ENCODE data around the gene DUSP7.

DUSP7 gene

GRCh38 chr3:52067046-52067445, 10.7 kb upstream of the DUSP7 start:
- no peak for DNase-seq

DNA sequence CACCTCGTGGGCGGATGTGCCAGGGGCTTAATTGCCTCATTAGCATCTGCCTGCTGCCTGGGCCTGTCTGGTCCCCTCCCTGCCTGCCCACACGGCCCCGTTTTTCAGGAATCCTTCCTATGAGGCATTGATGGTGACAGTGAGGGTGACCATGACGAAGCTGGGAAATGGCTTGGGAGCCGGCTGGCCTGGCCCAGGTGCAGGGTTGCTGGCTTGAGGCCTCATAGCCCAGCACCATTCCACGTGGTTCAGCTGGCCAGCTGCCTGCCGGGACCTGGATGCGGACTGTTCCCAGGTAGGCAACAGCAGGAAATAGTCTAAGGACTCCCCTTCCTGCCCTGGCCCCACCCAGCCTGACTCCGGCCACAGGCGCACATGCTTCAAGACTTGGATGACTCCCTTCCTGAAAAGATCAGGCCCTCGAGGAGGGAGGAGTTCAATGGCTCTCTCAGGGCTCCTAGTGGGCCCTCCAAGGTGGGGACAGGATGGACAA, 8.9 kb upstream of the DUSP7 start:
- no peak for DNase-seq

- DNase-seq, result no peak
These were observed 8.2 kb upstream of the DUSP7 start for GRCh38 chr3:52064561-52064960.

- DNase-seq, result no peak
These were observed 6.8 kb upstream of the DUSP7 start for GRCh38 chr3:52063026-52063723.

- DNase-seq, result no peak
These were observed 6.1 kb upstream of the DUSP7 start for GRCh38 chr3:52062505-52062904.

- DNase-seq, result no peak
These were observed 4.9 kb upstream of the DUSP7 start for GRCh38 chr3:52061121-52061910.

DNA sequence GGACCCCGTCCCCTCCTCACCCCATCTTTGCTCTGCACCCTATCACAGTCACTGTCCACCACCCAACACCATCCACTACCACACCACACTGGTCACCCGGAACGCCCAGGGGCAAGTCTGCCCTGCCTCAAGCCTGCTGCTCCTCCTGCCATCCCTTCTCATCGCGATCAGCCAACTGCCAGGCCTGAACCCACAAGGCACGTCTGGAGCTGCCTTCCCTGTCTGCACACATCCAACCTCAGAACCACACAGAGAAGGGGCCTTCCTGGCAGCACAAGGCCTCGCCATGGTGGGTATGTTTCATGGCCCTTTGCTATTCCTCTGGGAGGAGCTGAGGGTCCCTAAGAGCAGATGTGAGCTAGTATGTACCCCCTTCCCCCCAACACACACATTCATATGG, 3.4 kb upstream of the DUSP7 start:
- no peak for DNase-seq

- DNase-seq, result no peak
These were observed 1.6 kb upstream of the DUSP7 start for GRCh38 chr3:52057812-52058495.

GRCh38 chr3:52056968-52057811, 819 bp upstream of the DUSP7 start:
- DNase-seq, result peak; percentile 100

DNA sequence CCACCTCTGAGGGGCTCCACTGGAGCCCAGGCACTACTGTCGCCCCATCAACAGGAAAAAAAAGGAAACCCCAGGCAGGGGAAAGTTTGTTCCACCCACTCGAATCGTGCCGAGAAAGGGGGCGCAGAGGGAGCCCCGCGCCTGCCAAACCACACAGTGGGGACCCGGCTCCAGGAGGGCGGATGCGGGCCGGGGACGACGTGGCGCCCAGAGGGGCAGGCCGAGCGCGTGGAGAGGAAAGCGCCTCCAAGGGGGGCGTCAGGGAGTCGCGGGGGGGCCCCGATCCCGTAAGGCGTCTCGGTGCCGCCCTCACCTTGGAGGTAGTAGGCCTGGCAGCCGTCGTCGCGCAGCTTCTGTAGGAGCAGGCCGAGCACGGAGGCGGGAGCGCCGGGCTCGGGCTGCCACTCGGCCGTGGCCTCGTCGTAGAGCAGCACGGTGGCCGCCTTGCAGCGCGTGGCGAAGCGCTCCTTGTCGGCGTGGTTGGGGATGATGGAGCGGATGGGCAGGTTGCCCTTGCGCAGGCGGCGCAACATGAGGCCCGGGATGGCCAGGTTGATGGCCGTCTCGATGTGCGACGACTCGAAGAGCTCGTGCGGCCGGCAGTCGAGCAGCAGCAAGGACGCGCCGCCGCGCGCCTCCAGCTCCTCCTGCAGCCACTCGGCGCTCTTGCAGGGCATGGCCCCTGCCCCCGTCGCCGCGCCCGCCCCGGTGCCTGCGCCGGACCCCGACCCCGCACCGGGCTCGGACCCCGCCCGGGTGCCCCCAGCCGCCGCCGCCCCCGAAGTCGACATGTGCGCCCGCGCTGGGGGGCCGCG, 627 bp downstream of the DUSP7 start:
- DNase-seq, result no peak

DNA sequence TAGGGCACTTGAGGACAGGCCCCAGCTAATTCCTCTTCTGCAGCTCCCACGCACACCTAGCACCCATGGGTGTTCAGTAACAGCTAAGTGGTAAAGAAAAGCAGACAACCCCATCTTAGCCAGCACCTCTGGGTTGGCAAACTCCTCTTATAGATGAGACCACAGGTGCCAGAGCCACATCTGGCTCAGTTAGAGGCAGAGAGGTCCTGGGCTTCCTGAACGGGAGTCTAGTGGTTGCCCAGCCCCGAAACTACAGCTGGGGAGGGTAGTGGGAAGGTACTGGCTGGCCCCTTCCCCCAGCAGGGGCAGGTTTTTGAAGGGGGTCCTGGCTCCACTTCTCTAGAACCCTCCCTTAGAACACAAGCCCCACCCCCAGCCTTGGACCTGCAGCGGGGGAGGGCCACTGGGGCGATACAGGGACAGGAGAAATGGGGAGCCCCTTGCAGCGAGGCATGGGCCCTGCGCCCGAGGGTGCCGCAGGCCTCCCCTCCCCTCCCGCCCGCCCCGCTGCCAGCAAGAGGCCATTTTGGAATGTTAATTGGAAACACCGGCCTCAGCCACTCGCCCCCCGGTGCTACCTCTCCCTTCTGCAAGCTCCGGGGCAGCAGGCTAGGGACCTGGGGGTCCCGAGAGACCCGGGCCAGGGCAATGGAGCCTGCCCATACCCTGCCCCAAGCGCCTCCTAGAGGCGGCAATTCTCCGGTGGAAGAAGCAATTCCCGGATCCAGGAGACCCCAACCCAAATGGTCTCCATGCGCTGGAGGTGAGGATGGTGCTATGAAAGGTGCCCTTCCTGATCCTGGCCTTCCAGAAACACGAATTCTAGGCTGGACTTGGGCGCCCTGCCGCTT, 1.5 kb downstream of the DUSP7 start:
- DNase-seq, result no peak

DNA sequence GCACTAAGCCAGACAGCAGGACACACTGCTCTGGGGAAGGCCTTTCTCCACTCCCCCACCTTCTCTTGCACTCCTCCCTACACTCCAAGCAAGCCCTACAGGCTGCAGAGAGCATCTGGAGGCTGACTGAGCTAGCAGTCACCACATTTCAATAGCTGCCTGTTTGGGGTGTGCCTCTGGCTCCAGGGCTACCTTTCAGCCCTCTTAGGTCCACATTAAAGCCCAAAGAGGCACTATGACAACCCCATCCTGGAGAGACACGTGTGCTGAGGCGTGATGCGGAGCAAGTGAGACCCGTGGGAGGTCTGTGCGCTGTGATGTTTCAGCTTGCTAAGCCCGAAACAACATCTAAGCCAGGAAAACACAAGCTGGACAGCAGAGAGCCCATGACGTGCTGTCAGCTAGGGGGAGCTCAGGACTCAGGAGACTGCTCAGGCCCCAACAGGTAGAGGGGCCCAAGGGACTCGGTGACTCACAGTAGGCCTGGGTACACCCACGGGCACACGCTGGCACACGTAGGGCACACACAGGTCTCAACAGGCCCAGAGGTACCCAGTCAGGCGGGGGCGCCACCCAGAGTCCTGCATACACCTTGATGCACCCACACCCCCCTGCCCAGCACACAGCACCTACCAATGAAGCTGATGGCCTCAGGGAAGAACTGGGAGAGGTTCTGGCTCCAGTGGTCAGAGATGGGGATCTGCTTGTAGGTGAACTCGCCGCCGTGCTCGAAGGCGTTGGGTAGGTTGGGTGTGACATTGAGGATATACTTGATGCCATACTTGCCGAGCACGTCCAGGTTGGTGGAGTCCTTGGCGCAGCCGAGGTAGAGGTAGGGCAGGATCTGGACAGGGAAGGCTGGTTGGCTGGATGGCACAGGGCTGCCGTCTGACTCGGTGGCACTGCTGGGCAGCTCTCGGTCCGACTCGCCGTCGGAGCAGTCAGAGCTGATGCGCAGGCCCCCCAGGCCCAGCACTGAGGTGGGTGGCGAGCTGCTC, 2.8 kb downstream of the DUSP7 start:
- peak; percentile 50 to 52 for DNase-seq

- DNase-seq, result peak; percentile 66 to 77
These were observed 3.5 kb downstream of the DUSP7 start for GRCh38 chr3:52052831-52053306.

DNA sequence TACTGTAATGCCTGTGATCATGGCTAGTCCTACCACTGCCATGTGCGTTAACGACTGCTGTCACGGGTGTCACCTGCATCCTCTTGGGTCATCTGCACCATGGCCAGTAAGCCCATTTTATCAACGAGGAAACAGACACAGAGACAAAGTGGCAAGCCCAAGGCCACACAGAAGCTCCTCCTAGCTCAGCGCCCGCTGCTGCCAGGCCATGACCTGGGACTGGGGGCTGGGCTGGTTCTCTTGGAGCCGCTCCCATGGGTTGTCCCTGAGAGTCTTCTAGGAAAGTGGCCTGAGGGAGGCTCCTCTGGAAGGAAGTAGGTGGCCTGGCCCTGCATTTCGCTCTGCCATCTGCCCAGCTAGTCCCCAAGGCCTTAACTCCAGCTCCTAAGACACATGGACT, 4.9 kb downstream of the DUSP7 start:
- DNase-seq, result no peak

DNA sequence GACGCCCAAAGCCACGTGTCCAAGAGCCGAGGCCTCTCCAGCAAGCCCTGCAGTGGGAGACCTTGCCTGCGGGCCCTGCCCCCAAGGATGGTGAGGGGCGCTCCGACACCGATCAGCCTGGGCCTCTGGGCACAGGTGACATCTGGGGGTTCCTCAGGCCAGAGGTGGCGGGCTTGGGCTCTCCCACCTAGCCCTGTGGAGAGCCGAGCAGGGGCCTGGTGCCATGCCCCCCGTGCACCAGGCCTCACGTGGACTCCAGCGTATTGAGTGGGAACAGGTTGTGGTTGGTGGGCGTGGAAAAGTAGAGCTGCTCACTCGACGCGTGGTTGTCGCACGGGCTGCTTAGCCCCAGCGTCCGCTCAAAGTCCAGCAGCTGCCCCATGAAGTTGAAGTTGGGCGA, 5.8 kb downstream of the DUSP7 start:
- no peak for DNase-seq

- no peak for DNase-seq
These were observed 6.9 kb downstream of the DUSP7 start for GRCh38 chr3:52049503-52049902.

GRCh38 chr3:52047295-52047960, 8.9 kb downstream of the DUSP7 start:
- DNase-seq, result peak; percentile 92 to 94

DNA sequence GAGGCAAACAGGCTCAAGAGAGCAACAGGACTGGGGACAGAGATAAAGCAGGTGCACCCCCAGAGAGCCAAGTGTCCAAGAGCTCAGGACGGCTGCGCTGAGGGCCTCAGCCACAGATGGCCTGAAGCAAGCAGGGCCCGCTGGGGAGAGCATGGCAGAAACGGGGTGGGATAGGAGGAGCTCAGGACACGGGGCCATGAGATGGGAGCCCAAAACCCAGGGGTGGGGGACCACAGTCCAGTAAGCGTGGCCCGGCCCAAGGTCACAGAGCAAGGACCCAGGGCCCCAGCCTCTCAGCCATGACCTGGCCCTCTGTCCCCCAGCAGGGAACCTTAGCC, 9.5 kb downstream of the DUSP7 start:
- no peak for DNase-seq
